CD4-positive, alpha-beta T cell treated with Interleukin-6 at 100 ng/mL for 8 hours (primary cell): Measurements from ENCODE around the gene GRM3.

Source experiments
- DNase-seq: peaks from one replicate; pipeline ENCODE4 v3.0.0-alpha.2; 2020; ENCODE audit warnings: mixed read lengths, low spot score

The GRM3 gene

DNA sequence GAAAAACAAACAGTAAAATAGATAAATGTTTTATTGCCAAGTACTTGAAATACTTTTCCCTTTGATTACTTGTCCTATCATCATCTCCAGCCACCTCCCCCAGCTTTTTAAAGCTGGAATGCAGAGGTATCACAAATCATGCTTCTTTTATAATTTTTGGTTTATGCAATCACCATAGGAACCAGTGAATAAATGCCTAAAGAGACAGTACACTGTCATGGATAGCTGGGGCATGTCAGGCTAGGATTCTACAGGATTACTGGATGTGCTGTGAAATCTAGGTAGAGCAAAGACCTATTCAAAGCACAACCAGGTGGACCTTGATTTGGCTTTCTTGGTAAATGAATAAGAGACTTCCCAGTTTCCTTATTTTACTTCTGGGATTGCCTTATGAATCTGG, 257.2 kb downstream of the GRM3 start:
- DNase-seq, result no peak

DNA sequence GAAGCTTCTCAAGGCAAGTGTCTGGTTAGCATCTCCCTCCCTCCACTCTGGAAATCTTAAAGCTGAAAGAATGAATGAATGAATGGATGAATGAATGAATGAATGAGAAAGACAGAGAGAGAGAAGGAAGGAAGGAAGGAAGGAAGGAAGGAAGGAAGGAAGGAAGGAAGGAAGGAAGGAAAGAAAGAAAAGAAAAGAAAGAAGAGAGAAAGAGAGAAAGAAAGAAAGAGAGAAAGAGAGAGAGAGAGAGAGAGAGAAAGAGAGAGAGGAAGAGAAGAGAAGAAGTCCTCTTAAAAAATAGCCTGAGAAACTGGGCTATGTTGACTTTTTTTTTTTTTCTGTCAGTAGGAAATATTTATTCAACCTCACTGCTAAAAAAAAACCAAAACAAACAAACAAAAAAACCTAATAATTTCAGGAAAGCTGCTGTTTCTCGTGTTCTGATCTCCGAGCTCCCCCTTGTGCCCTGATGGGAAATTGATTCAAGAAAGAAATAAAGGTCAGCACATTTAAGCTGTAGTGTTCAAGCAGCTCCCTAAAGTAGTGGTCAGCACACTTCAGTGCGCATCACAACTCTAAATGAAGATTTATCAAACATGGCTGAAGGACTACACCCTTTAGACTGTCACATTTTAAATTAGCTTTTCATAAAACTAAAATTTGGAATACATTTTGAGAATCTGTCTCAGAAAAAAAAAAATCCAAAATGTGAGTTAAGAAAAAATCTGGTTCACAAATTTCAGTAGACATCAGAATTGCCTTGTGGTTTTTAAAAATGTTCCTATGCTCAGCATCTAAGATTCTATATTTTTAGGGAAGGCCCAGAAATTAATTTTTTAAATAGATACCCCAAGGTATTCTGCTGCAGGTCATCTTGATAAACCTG, 261.5 kb downstream of the GRM3 start:
- DNase-seq, result no peak

DNA sequence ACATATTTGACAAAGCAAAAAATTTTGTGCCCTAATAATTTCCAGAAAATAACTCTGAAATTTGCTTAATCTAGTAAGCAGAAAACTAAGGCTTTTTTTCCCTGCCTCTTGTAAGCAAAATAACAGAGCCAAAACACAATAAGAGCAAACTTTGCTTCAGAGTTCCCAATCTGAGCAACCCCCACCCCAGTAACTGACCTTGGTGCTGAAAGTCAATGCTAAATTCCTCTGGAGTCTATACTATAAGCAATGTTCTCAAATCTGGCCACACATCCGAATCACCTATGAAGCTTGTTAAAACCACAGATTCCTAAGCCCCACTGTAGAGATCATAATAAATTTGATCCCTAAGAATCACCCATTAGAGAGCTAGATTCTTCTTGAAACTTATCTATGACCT, 265.2 kb downstream of the GRM3 start:
- DNase-seq, result no peak

DNA sequence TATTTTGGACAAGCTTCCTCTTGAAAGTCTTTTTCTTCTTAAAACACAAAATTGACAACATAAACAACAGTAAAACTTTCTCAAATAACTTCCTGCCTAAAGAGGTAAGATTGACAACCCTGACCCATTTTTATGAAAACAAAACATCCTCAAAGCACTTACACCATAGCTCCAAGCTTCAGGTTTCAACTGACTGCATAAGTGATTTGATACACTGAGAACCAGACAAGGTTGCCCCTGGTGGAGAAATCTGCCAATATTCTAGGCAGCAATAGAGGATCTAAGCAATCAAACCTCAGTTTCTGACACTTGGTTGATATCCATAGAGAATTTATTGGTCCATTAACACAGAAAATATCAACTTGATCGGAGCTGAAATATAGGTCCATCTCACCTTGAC, 267.9 kb downstream of the GRM3 start:
- DNase-seq, result no peak

DNA sequence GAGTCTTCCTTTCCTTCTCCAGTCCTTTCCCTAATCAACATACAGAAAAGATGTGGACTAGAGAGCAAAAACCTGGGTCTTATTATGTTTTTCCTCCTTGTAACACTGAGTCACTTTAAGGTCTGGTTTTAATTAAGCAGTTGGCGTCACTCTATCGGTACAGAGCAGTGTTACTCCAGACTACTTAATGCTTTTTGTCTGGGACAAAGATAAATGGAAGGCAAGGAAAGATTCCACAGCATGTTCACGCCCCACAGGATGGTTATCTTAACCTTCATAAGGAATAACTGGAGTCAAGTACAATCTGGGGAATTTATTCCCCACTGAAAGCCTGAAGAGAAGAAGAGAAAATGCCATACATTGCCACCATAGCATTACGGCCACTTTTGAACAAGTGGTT, 270.0 kb downstream of the GRM3 start:
- no peak for DNase-seq
